ENCODE measurements around the gene LDLRAD4. TPM values are rescaled to one million over a fixed set of nuclear protein-coding genes. Genes with fewer than 3 reads are reported as not detected.
A peak's percentile ranks its signal among the peaks of the same experiment; 100 is the strongest.

Gene LDLRAD4
- total RNA-seq, 1 experiment from 2014 or later, result not detected

GRCh38 chr18:13500869-13501542 lies 282.4 kb downstream of the LDLRAD4 start:
- Histone ChIP-seq H3K4me2 (ENCODE audit: low read length) (no peak overlapping the region), H3K9me3 (ENCODE audit: low read length) (no peaks in the 10 kb centered on the region), H3K9ac (ENCODE audit: low read length) (no peak overlapping the region), H3K79me2 (ENCODE audit: low read length) (no peaks in the 10 kb centered on the region), H4K20me1 (ENCODE audit: low read length) (no peaks in the 10 kb centered on the region), H3K27ac (ENCODE audit: low read length) (no peak overlapping the region), H3K4me1 (ENCODE audit: insufficient read depth, low read length) (no peaks in the 10 kb centered on the region), H3K27me3 (ENCODE audit: low read length) (peaks cover 73% of the 10 kb centered on the region), H2AFZ (ENCODE audit: low read length) (no peak overlapping the region), H3K9me2 (replicated peaks; ENCODE audit: low read length) (no peaks in the 10 kb centered on the region), H3K4me3 (ENCODE audit: low read length) (no peak overlapping the region), H3F3A (ENCODE audit: low read length, unreplicated experiment) (no peaks in the 10 kb centered on the region), H3K36me3 (ENCODE audit: low read depth, low read length) (no peaks in the 10 kb centered on the region)
- no peak for TF ChIP-seq EZH2phosphoT487 (IDR thresholded peaks at IDR 0.05; ENCODE audit: borderline replicate concordance, low read length)
- TF ChIP-seq, protein P1, sequence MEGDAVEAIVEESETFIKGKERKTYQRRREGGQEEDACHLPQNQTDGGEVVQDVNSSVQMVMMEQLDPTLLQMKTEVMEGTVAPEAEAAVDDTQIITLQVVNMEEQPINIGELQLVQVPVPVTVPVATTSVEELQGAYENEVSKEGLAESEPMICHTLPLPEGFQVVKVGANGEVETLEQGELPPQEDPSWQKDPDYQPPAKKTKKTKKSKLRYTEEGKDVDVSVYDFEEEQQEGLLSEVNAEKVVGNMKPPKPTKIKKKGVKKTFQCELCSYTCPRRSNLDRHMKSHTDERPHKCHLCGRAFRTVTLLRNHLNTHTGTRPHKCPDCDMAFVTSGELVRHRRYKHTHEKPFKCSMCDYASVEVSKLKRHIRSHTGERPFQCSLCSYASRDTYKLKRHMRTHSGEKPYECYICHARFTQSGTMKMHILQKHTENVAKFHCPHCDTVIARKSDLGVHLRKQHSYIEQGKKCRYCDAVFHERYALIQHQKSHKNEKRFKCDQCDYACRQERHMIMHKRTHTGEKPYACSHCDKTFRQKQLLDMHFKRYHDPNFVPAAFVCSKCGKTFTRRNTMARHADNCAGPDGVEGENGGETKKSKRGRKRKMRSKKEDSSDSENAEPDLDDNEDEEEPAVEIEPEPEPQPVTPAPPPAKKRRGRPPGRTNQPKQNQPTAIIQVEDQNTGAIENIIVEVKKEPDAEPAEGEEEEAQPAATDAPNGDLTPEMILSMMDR (conservative IDR thresholded peaks at IDR 0.05; ENCODE audit: low read depth, low read length), result no peak
- ATAC-seq (peak; percentile 67), DNase-seq (peak; percentile 50)
- intact Hi-C loops (cut with micrococcal nuclease), result no loop called here
- ChIA-PET POLR2A (ENCODE audit: unreplicated experiment) (interaction anchor here (0.6 kb wide), 1 partner anchor 143 kb away, joined by 7 read pairs; no protein-coding TSS in a partner anchor), CTCF (no interaction called here)
- no TSS peak for BruUV-seq (replicated peaks)

- Histone ChIP-seq H2AFZ (ENCODE audit: low read length) (no peak overlapping the region), H3K4me3 (ENCODE audit: low read length) (no peak overlapping the region), H3K9me3 (ENCODE audit: low read length) (no peaks in the 10 kb centered on the region), H3K79me2 (ENCODE audit: low read length) (no peaks in the 10 kb centered on the region), H3K27ac (ENCODE audit: low read length) (no peak overlapping the region), H3K36me3 (ENCODE audit: low read depth, low read length) (no peaks in the 10 kb centered on the region), H3K9me2 (replicated peaks; ENCODE audit: low read length) (no peaks in the 10 kb centered on the region), H3F3A (ENCODE audit: low read length, unreplicated experiment) (no peaks in the 10 kb centered on the region), H3K4me1 (ENCODE audit: insufficient read depth, low read length) (no peaks in the 10 kb centered on the region), H3K4me2 (ENCODE audit: low read length) (no peak overlapping the region), H3K9ac (ENCODE audit: low read length) (no peak overlapping the region), H4K20me1 (ENCODE audit: low read length) (no peaks in the 10 kb centered on the region), H3K27me3 (ENCODE audit: low read length) (peaks cover 70% of the 10 kb centered on the region)
- no TSS peak for BruUV-seq (replicated peaks)
- no peak for ATAC-seq
- no peak for DNase-seq
- CTCF ChIA-PET, result no interaction called here
- TF ChIP-seq EZH2phosphoT487 (IDR thresholded peaks at IDR 0.05; ENCODE audit: borderline replicate concordance, low read length) (no peak), EZH2 (IDR thresholded peaks at IDR 0.05; ENCODE audit: low read length, unreplicated experiment) (no peak)
- TF ChIP-seq, protein P1 (conservative IDR thresholded peaks at IDR 0.05; ENCODE audit: low read depth, low read length), result no peak
- intact Hi-C loops (cut with micrococcal nuclease), result no loop called here
- POLR2A ChIA-PET (ENCODE audit: unreplicated experiment), result no interaction called here
Measured at GRCh38 chr18:13501543-13501887, 283.0 kb downstream of the LDLRAD4 start.

- no peak overlapping the region for H3K27ac ChIP-seq (ENCODE audit: low read length)
- BruUV-seq (replicated peaks), result no TSS peak
Measured at GRCh38 chr18:13501891-13502290, 283.3 kb downstream of the LDLRAD4 start.

More at GRCh38 chr18:13501891-13502290, 283.3 kb downstream of the LDLRAD4 start:
- H3K36me3 ChIP-seq (ENCODE audit: low read depth, low read length), result no peaks in the 10 kb centered on the region
- ATAC-seq (no peak), DNase-seq (no peak)
- ChIA-PET POLR2A (ENCODE audit: unreplicated experiment) (no interaction called here), CTCF (no interaction called here)
- H2AFZ ChIP-seq (ENCODE audit: low read length), result no peak overlapping the region
- no peaks in the 10 kb centered on the region for H3K9me3 ChIP-seq (ENCODE audit: low read length)
- H3K4me2 ChIP-seq (ENCODE audit: low read length), result no peak overlapping the region
- H3K4me3 ChIP-seq (ENCODE audit: low read length), result no peak overlapping the region
- H3K27me3 ChIP-seq (ENCODE audit: low read length), result peaks cover 70% of the 10 kb centered on the region
- no peaks in the 10 kb centered on the region for H3K9me2 ChIP-seq (replicated peaks; ENCODE audit: low read length)
- H4K20me1 ChIP-seq (ENCODE audit: low read length), result no peaks in the 10 kb centered on the region
- TF ChIP-seq, protein P1 (conservative IDR thresholded peaks at IDR 0.05; ENCODE audit: low read depth, low read length), result no peak
- TF ChIP-seq EZH2phosphoT487 (IDR thresholded peaks at IDR 0.05; ENCODE audit: borderline replicate concordance, low read length), result no peak
- TF ChIP-seq EZH2 (IDR thresholded peaks at IDR 0.05; ENCODE audit: low read length, unreplicated experiment), result peak; percentile 51
- intact Hi-C loops (cut with micrococcal nuclease), result no loop called here
- H3F3A ChIP-seq (ENCODE audit: low read length, unreplicated experiment), result no peaks in the 10 kb centered on the region
- no peaks in the 10 kb centered on the region for H3K4me1 ChIP-seq (ENCODE audit: insufficient read depth, low read length)
- H3K9ac ChIP-seq (ENCODE audit: low read length), result no peak overlapping the region
- no peaks in the 10 kb centered on the region for H3K79me2 ChIP-seq (ENCODE audit: low read length)
